IMR-90 (cell line): ENCODE measurements around the gene BCL2L2. TPM values are rescaled to one million over a fixed set of nuclear protein-coding genes. Genes with fewer than 3 reads are reported as not detected.
A peak's percentile ranks its signal among the peaks of the same experiment; 100 is the strongest.

Source experiments
- ATAC-seq: fragments of 200-7000 bp; cut with Tn5 transposase; 2 replicates; pipeline ENCODE4 v1.9.1; 2020; ENCODE audit warnings: low read depth, mild to moderate bottlenecking, moderate library complexity
- BruUV-seq: library from RNA; stranded (reverse); fragments of 400-500 nt; replicated peaks from 2 replicates; lab custom pipeline; 2021; lab: Mats Ljungman, UMichigan
- CTCF ChIA-PET: fragments of 300-600 bp; formaldehyde crosslinking; extraction: SDS; loops from one replicate; lab custom pipeline; 2021; ENCODE audit warnings: antibody characterized with exemption; lab: Yijun Ruan, JAX
- POLR2A ChIA-PET: fragments of 300-600 bp; sonication (Branson Sonifier 250); formaldehyde crosslinking; loops from one replicate; lab custom pipeline; 2022; ENCODE audit warnings: antibody characterized with exemption; ENCODE audit not compliant: unreplicated experiment; lab: Charles Lee
- DNase-seq: peaks from one replicate; pipeline ENCODE4 v3.0.0; 2013
- H2AFZ ChIP-seq: replicated peaks from 2 replicates; pipeline ENCODE3; 2013; ENCODE audit warnings: low read length, mild to moderate bottlenecking; ENCODE audit not compliant: poor library complexity
- H2AK5ac ChIP-seq: 2 replicates; pipeline ENCODE4 v1.6.1; 2013; ENCODE audit warnings: low read depth, low read length, inconsistent platforms
- H2AK9ac ChIP-seq: replicated peaks from 2 replicates; pipeline ENCODE3; 2013; ENCODE audit warnings: mild to moderate bottlenecking, low read depth, low read length, moderate library complexity; ENCODE audit not compliant: poor library complexity
- H2BK120ac ChIP-seq: 2 replicates; pipeline ENCODE4 v1.6.1; 2013; ENCODE audit warnings: low read depth, low read length, inconsistent platforms
- H2BK15ac ChIP-seq: 3 replicates; pipeline ENCODE4 v1.6.1; 2013; ENCODE audit warnings: low read depth, low read length, inconsistent platforms
- H2BK20ac ChIP-seq: 2 replicates; pipeline ENCODE4 v1.6.1; 2013; ENCODE audit warnings: low read depth, mild to moderate bottlenecking, inconsistent platforms, low read length, moderate library complexity
- H2BK5ac ChIP-seq: 2 replicates; pipeline ENCODE4 v1.6.1; 2013; ENCODE audit warnings: mild to moderate bottlenecking, low read depth, low read length, inconsistent platforms; ENCODE audit not compliant: poor library complexity, severe bottlenecking
- H3K14ac ChIP-seq: replicated peaks from 2 replicates; pipeline ENCODE4 v1.6.1; 2013; ENCODE audit warnings: low read depth, low read length, inconsistent platforms
- H3K18ac ChIP-seq: 2 replicates; pipeline ENCODE4 v1.6.1; 2013; ENCODE audit warnings: low read depth, low read length, control low read depth
- H3K23ac ChIP-seq: 2 replicates; pipeline ENCODE4 v1.6.1; 2013; ENCODE audit warnings: low read depth, low read length, inconsistent platforms
- H3K27ac ChIP-seq: 2 replicates; pipeline ENCODE4 v1.5.1; 2013; ENCODE audit warnings: mild to moderate bottlenecking, control low read depth, low read length; ENCODE audit not compliant: insufficient read depth
- H3K27me3 ChIP-seq: 2 replicates; pipeline ENCODE4 v1.6.1; 2013; ENCODE audit warnings: low read length; ENCODE audit not compliant: control insufficient read depth, insufficient read depth
- H3K36me3 ChIP-seq: 2 replicates; pipeline ENCODE4 v1.6.1; 2013; ENCODE audit warnings: low read length, mixed read lengths; ENCODE audit not compliant: control insufficient read depth, insufficient read depth
- H3K4ac ChIP-seq: 2 replicates; pipeline ENCODE4 v1.6.1; 2013; ENCODE audit warnings: low read depth, low read length, inconsistent platforms
- H3K4me1 ChIP-seq: 2 replicates; pipeline ENCODE4 v1.6.1; 2013; ENCODE audit warnings: low read length, mixed read lengths; ENCODE audit not compliant: control insufficient read depth, insufficient read depth
- H3K4me2 ChIP-seq: 2 replicates; pipeline ENCODE4 v1.6.1; 2013; ENCODE audit warnings: low read depth, mild to moderate bottlenecking, control low read depth, low read length, moderate library complexity
- H3K4me3 ChIP-seq: 2 replicates; pipeline ENCODE4 v1.5.1; 2013; ENCODE audit warnings: low read depth, mild to moderate bottlenecking, control low read depth, low read length, moderate library complexity; ENCODE audit not compliant: insufficient read depth
- H3K56ac ChIP-seq: 2 replicates; pipeline ENCODE4 v1.6.1; 2013; ENCODE audit warnings: low read length, inconsistent platforms; ENCODE audit not compliant: insufficient read depth; ENCODE audit errors: extremely low read depth
- H3K79me1 ChIP-seq, 2 experiments: 2 replicates each; pipeline ENCODE4 v1.6.1; 2013; ENCODE audit warnings: low read length in 2 of 2, inconsistent platforms in 1 of 2, low read depth in 1 of 2
- H3K9ac ChIP-seq: 2 replicates; pipeline ENCODE4 v1.6.1; 2013; ENCODE audit warnings: low read depth, low read length, control low read depth
- H3K9me1 ChIP-seq: 2 replicates; pipeline ENCODE4 v1.6.1; 2013; ENCODE audit warnings: low read length, inconsistent platforms; ENCODE audit not compliant: insufficient read depth
- H3K9me3 ChIP-seq: 2 replicates; pipeline ENCODE4 v1.6.1; 2013; ENCODE audit warnings: low read length; ENCODE audit not compliant: control insufficient read depth, insufficient read depth
- H4K20me1 ChIP-seq: 2 replicates; pipeline ENCODE4 v1.6.1; 2013; ENCODE audit warnings: low read length, inconsistent platforms; ENCODE audit not compliant: insufficient read depth
- H4K5ac ChIP-seq: 2 replicates; pipeline ENCODE4 v1.6.1; 2013; ENCODE audit warnings: mild to moderate bottlenecking, low read depth, low read length, control low read depth
- H4K8ac ChIP-seq, 2 experiments: 2 replicates each; pipeline ENCODE4 v1.6.1; 2013; ENCODE audit warnings: low read depth in 2 of 2, low read length in 2 of 2, control low read depth in 1 of 2, inconsistent platforms in 1 of 2
- H4K91ac ChIP-seq: 2 replicates; pipeline ENCODE4 v1.6.1; 2013; ENCODE audit warnings: low read depth, low read length, inconsistent platforms; ENCODE audit not compliant: insufficient read depth
- BHLHE40 ChIP-seq: fragments of 150-350 bp; IDR thresholded peaks from 2 replicates; pipeline ENCODE4 v1.6.1; 2016; ENCODE audit warnings: mild to moderate bottlenecking, low read depth, low read length
- CEBPB ChIP-seq: IDR thresholded peaks from 2 replicates; pipeline ENCODE4 v1.6.1; 2012; ENCODE audit warnings: low read depth, low read length, improper control_type of control experiment
- MXI1 ChIP-seq: IDR thresholded peaks from 2 replicates; pipeline ENCODE4 v1.6.1; 2012; ENCODE audit warnings: low read depth, mild to moderate bottlenecking, low read length, moderate library complexity, borderline replicate concordance
- RAD21 ChIP-seq: IDR thresholded peaks from 2 replicates; pipeline ENCODE4 v1.6.1; 2012; ENCODE audit warnings: low read length, improper control_type of control experiment
- RCOR1 ChIP-seq: IDR thresholded peaks from 2 replicates; pipeline ENCODE4 v1.6.1; 2012; ENCODE audit warnings: mild to moderate bottlenecking, low read length, improper control_type of control experiment; ENCODE audit not compliant: insufficient replicate concordance
- WGBS, 2 experiments: methylation state at CpG; one replicate each; pipeline versions ENCODE4 v1.1.5 to v1.1.7; 2013; ENCODE audit warnings: missing lambda C conversion rate in 2 of 2; ENCODE audit not compliant: insufficient read length in 1 of 2; ENCODE audit errors: extremely low coverage in 2 of 2; 5-methylcytosine and 5-hydroxymethylcytosine counted together
- dilution Hi-C: fragments of 300-500 bp; cut with HindIII; formaldehyde crosslinking; loops from one replicate; pipeline ENCODE4 v1.14.3; 2018; ENCODE audit warnings: low sequenced_read_pairs; ENCODE audit not compliant: unreplicated experiment
- in situ Hi-C: fragments of 300-500 bp; cut with MboI; formaldehyde crosslinking; loops from 3 replicates; pipeline ENCODE4 v1.14.3; 2019; ENCODE audit warnings: low sequenced_read_pairs, inconsistent platforms, mixed read lengths
- intact Hi-C: fragments of 100-400 bp; cut with micrococcal nuclease; formaldehyde crosslinking; loops from 2 replicates; pipeline ENCODE4 v1.10.0; 2022
- polyA plus RNA-seq, 3 experiments: library from polyadenylated mRNA; depleted of rRNA; stranded (reverse); fragments of >200 nt; gene quantifications; 2 replicates each; pipeline ENCODE4 v1.2.3, GENCODE V29; 2012; ENCODE audit warnings: low replicate concordance in 1 of 3
- total RNA-seq: library from RNA; depleted of rRNA; stranded (reverse); fragments of >200 nt; gene quantifications from 2 replicates; pipeline ENCODE4 v1.2.3, GENCODE V29; 2012
- TF ChIP-seq, protein P1 (sequence below): fragments of 150-350 bp; IDR thresholded peaks from 2 replicates; pipeline ENCODE4 v1.6.1; 2017; ENCODE audit warnings: mild to moderate bottlenecking, antibody characterized with exemption, low read length, low read depth

BCL2L2 gene
- total and polyA plus RNA-seq, 2 of the 4 experiments (the other 2 are of a cell fraction), result 14.5 to 40.9 TPM

DNA sequence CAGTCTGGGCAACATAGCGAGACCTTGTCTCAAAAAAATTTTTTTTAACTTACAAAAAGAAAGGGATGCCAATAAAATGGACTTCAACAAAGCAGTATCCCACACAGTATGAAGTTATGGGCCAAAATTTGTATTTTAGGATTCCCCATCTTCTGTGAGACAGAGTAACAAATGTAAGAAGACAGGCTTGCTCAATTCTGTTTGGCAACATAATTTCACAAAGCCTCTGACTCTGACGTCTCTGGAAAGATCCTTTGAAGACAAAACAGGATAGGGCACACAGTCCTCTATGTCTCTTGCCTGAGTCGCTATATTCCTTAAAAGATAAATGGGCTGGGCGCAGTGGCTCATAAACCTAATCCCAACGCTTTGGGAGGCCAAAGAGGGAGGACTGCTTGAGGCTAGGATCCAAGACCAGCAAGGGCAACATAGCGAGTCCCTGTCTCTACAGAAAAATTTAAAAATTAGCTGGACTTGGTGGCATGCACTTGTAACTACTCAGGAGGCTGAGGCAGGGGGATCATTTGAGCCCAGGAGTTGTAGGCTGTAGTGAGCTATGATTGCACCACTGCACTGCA, 19.6 kb upstream of the BCL2L2 start:
- Histone ChIP-seq H2AK9ac (no peak overlapping the region), H4K5ac (peak overlapping the region; percentile 54), H2BK15ac (no peak overlapping the region), H3K56ac (0 out of 2 replicates have a peak overlapping the region, but pooled peaks have one; percentile 20), H3K23ac (peak overlapping the region; percentile 40; the same call in 1 of the 2 replicates), H3K79me1 (peaks cover 10 to 16% of the 10 kb centered on the region in 2 experiments; a peak in 3 of 4 replicates), H3K9me1 (peaks cover 6% of the 10 kb centered on the region; the same call in 1 of the 2 replicates), H3K9me3 (no peaks in the 10 kb centered on the region), H4K91ac (no peak overlapping the region), H3K4ac (peak overlapping the region; percentile 61; the same call in 1 of the 2 replicates), H4K8ac (peak overlapping the region; percentile 72 to 89), H4K20me1 (no peaks in the 10 kb centered on the region), H2AK5ac (no peak overlapping the region), H3K4me1 (peaks cover 7% of the 10 kb centered on the region), H3K9ac (peak overlapping the region; percentile 35), H3K4me3 (peak overlapping the region; percentile 59), H3K36me3 (no peaks in the 10 kb centered on the region), H3K27ac (peak overlapping the region; percentile 46), H3K14ac (peak overlapping the region; percentile 79; the same call in 1 of the 2 replicates), H2BK20ac (no peak overlapping the region), H2BK120ac (0 out of 2 replicates have a peak overlapping the region, but pooled peaks have one; percentile 36), H3K4me2 (peak overlapping the region; percentile 90), H3K18ac (no peak overlapping the region; the same call in 1 of the 2 replicates), H3K27me3 (no peaks in the 10 kb centered on the region; the same call in 1 of the 2 replicates), H2AFZ (peak overlapping the region; percentile 97), H2BK5ac (peak overlapping the region; percentile 44)
- 90% methylated on average over 2 of the region's 6 CpGs; no CpG with 5 or more reads in 1 of the 2 experiments for WGBS, 2 experiments
- dilution Hi-C loops (no loop called here), in situ Hi-C loops (no loop called here), intact Hi-C loops (loop anchor here (1.0 kb wide), 1 partner anchor 34 kb away; the partner anchor contains the start of gene PABPN1)
- ATAC-seq (no peak), DNase-seq (no peak)
- TF ChIP-seq, protein P1, sequence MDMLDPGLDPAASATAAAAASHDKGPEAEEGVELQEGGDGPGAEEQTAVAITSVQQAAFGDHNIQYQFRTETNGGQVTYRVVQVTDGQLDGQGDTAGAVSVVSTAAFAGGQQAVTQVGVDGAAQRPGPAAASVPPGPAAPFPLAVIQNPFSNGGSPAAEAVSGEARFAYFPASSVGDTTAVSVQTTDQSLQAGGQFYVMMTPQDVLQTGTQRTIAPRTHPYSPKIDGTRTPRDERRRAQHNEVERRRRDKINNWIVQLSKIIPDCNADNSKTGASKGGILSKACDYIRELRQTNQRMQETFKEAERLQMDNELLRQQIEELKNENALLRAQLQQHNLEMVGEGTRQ, result no peak
- TF ChIP-seq RAD21 (no peak), BHLHE40 (no peak), MXI1 (no peak), CEBPB (no peak), RCOR1 (no peak)
- CTCF ChIA-PET, result no interaction called here
- POLR2A ChIA-PET, result no interaction called here
- no TSS peak for BruUV-seq
